Measurements from ENCODE around the gene TOMM6.
"Not testable (repeated sequence)": the region's sequence is repeated elsewhere in the genome, so short reads cannot be mapped to it uniquely, and the experiment has no call there.

Gene TOMM6

DNA sequence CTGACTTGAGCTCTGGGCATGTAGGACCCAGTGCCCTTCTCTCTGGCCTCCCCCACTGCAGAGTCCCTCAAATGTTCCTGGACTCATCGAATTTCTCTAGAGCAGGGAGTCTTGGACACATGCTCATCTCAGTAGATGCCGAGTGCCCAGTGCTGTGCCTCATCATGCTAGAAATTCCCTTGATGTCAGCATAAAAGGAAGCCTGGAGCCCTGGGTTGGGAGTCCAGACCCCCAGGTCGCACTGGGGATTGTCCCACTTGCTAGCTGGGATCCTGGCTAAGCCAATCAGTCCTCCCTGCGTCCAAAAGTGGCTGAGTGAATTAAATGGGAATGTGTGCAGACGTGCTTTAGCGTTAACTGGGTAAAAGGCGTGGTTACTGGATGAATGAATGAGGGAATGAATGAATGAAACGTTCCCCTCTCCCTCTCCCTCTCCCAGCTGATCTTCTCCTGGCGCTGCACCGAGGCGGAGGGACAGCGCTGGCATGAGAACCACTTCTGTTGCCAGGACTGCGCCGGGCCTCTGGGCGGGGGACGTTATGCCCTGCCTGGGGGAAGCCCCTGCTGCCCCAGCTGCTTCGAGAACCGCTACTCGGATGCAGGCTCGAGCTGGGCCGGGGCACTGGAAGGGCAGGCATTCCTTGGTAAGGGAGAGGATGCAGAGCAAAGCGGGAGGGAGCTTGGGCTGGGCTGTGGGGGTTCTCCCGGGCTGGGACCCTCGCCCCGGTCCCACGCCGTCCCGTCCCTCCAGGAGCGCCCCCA, 1.6 kb upstream of the TOMM6 start:
- peak; percentile 59 for DNase-seq (ENCODE audit: low spot score)

DNA sequence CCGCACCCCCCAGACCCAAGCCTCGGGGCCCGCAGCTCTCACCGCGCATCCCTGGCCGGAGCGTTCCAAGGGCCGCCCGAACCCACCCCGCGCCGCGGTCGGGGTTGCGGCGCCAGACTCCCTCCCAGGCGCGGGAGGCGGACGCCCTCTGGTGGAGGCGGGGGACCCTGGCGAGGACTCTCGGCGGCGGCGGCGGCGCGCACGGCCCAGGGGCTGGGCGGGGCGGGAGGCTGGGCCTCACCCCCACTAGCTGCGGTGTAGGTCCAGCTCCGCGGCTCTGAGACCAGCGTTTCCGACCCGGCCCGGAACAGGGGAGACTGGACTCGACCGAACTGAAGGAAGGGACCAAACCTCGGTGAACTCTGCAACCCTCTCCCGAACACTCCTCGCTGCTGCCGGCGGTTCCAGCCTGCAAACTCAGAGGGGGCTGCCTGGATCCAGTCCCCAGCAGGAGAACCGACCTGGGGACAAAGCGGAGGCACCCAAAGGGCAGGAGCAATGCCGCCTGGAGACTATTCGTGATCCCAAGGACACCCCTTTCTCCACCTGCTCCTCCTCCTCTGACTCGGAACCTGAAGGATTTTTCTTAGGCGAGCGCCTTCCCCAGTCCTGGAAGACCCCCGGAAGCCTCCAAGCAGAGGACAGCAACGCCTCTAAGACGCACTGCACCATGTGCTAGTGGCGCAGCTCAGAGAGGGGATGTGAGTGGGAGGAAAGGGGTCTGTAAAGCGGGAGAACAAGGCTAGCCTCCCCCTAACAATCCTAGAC, 859 bp upstream of the TOMM6 start:
- peak; percentile 94 for DNase-seq (ENCODE audit: low spot score)

DNA sequence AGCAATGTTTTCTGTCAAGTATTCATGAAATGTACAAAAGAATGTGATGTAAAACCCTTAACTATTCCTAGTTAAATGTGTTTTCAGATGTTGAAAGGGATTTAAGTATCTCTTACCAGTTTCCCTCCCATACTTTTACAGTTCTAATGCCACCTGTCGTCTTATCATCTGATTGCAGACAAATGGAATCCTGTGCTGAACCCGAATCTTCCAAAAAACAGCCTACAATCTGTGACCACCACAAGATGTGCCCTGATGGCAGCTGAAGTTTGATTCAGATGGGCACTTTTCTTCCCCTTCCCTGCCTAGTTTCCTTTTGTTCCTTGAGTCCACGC, 1.9 kb downstream of the TOMM6 start:
- DNase-seq (ENCODE audit: low spot score) = no peak

DNA sequence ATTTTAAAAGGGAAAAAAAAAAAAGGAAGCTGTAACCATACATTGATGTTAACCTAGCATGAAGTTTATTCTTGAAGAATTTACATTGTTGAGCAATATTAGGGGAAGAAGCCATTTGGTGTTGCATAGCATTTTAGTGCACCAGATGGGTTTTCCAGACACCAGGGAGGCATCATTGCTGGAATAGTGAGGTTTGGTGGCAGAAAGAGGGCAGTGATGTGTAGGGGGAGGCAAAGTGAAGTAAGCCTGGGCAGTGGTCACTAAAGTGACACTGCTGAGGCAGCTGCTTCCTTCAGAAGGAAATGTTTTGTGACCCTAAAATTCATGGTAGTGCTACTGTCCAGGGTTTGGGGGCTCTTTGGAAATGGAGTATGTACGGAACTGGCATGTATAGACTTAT, 2.6 kb downstream of the TOMM6 start:
- DNase-seq (ENCODE audit: low spot score) = no peak

- DNase-seq (ENCODE audit: low spot score) = no peak
These were observed 3.8 kb downstream of the TOMM6 start for GRCh38 chr6:41791305-41791704.

DNA sequence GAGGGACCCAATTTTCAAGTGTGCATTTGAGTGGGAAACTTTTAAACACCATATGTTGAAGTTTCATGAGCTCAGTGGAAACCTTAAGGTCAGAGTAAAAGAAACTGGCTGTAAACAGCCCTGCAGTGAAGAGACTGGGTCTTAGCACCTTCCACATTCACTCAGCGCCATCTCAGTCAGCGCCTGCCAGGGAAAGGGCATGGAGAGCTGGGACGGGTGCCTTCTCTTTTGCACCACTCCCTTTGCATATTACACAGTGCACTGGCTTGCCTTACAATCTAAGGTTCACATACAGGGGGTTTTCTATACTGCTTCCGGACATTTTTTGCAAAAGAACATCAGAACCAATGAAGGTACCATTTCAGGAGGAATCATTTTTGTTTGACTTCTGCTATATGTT, 4.5 kb downstream of the TOMM6 start:
- DNase-seq (ENCODE audit: low spot score) = no peak

GRCh38 chr6:41796474-41796873, 9.0 kb downstream of the TOMM6 start:
- no peak for DNase-seq (ENCODE audit: low spot score)

DNA sequence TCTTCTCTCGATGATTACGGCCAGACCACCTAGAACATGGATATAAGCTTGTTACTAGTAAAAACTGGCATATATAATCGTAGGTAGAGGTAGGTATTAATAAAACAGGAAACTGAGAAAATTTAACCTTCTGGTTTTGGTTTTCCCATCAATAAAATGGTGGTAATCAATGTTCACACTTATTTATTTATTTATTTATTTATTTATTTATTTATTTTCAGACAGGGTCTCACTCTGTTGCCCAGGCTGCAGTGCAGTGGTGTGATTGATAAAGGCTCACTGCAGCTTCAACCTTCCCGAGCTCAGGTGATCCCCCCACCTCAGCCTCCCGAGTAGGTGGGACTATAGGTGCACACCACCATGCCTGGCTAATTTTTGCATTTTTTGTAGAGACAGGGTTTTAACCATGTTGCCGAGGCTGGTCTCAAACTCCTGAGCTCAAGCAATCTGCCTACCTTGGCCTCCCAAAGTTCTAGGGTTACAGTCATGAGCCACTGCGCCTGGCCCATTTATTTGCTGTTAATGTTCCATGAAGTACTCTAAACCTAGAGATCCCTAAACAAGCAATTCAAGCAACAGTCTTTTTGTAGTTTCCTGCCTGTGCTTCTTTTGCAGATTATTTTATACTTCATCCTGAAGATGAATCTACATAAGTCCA, 11.5 kb downstream of the TOMM6 start:
- no peak for DNase-seq (ENCODE audit: low spot score)

DNA sequence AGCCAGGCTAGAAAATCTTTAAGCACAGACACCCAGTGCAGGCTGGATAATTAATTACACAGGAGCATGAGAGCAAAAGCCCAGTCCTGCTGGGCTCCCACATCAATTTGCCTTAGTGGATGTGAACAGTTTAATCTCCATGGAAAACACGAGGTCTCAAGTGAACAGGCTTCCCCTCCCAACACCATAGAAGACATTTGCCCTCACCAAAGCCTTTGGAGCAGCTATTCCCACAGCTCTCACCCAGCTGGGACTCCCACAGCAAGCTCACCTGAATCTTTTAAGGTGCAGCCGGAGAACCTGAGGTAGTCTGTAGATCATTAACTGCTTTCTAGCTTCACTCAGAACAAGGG, 12.0 kb downstream of the TOMM6 start:
- no peak for DNase-seq (ENCODE audit: low spot score)

- peak; percentile 36 for DNase-seq (ENCODE audit: low spot score)
These were observed 13.9 kb downstream of the TOMM6 start for GRCh38 chr6:41801380-41801779.

- no peak for DNase-seq (ENCODE audit: low spot score)
These were observed 18.6 kb downstream of the TOMM6 start for GRCh38 chr6:41805830-41806774.

- no peak for DNase-seq (ENCODE audit: low spot score)
These were observed 23.6 kb downstream of the TOMM6 start for GRCh38 chr6:41811095-41811494.

- not testable (repeated sequence) for DNase-seq (ENCODE audit: low spot score)
These were observed 24.5 kb downstream of the TOMM6 start for GRCh38 chr6:41811946-41812345.

GRCh38 chr6:41813469-41813868, 26.0 kb downstream of the TOMM6 start:
- no peak for DNase-seq (ENCODE audit: low spot score)

DNA sequence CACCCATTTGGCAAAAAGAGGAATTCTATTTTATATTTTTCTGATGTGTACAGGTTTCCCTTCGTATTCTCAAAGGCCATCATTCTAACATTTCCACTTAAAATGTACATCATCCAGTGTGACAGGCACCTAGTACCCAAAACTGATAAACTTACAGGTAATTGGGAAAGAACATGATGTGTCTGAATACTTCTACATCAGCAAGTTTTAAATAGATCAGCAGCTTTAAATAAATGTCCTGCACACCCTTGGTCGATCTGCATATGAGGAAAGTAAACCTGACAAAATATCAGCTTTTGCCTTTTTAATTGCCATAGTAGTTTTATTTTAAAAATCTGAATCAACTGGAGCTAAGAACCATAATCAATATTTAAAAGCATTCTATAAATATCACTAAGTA, 26.5 kb downstream of the TOMM6 start:
- no peak for DNase-seq (ENCODE audit: low spot score)

DNA sequence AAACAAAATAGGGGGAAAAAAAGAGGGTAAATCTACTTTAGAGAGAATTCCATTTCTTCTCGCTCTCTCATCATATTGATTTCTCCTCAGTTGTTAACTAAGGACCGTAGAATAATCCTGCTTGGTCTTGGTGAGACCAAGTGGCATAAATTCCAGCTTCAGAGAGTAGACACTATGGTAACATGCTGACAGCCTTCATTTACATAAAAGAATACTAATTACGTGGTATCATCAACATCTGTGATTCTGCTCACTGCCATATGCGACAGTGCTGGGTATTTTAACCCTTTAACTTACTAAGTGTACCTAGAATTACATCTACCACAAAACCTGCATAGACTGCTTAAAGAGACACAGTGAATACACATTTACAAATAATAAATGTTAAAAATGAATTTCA, 27.1 kb downstream of the TOMM6 start:
- no peak for DNase-seq (ENCODE audit: low spot score)

DNA sequence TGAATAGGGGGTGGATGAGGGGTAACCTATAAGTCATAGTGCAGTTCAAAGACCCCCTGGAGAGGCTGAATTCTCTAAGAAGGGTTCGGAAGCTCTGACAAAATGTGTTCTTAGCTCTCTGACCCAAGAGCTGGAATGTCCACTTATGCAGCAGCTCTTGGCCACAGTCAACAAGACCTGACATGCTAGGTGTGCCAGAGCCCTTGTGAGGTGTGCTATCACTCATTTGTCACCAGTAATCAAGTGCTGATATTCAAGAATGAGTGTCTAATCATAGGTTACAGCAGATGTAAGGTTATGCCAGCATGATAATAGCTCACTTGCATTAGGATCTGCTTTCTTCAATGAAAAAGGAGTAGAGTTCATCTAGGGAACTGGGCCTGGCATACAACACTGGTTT, 28.1 kb downstream of the TOMM6 start:
- no peak for DNase-seq (ENCODE audit: low spot score)

DNA sequence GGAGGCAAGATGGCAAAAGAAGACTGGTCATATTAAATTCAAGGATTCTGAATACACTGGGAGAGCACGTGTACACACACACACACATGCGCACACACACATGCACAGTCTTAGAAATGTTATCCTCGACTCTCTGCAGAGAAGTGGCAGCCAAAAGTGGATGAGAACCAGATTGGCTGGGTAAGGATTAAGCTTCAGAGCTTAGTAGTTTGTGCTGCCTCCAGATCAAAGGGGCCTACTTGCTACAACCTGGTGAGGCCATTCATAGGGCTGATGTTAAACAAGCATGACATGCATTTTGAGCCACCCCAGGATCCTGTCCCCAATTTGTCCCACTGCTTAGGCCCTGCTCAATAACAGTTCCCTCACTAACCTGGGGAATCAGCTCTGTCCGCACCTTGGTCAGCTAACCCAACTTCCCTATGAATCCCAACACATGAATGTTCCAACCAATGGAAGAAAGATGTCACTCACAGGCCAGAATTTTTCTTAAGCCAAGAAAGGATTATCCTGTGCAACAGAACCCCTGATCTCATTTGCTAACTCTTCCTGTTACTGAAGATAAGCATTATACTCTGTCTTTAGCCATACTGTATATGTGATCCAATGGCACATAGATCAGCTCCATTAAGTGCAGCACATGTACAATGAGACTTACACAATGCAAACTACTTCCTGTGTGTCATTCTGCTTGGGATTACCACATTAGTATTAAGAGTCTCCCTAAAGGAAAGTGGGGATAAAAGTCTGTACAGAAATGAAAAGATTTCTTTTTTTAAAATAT, 31.0 kb downstream of the TOMM6 start:
- no peak for DNase-seq (ENCODE audit: low spot score)

DNA sequence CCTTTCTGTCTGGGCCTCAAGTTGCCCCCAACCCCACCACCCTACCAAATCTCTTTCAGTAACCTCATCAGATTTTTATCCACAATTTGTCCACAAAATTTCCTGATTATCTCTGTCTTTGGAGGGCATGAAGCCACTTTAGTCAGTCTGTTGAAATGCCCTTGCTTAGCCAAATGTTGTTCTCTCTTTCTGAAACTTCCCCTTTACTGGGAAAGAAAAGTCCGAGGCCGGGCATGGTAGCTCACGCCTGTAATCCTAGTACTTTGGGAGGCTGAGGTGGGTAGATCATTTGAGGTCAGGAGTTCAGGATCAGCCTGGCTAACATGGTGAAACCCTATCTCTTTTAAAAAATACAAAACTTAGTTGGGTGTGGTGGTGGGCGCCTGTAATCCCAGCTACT, 33.8 kb downstream of the TOMM6 start:
- no peak for DNase-seq (ENCODE audit: low spot score)

- no peak for DNase-seq (ENCODE audit: low spot score)
These were observed 34.5 kb downstream of the TOMM6 start for GRCh38 chr6:41822021-41822420.

DNA sequence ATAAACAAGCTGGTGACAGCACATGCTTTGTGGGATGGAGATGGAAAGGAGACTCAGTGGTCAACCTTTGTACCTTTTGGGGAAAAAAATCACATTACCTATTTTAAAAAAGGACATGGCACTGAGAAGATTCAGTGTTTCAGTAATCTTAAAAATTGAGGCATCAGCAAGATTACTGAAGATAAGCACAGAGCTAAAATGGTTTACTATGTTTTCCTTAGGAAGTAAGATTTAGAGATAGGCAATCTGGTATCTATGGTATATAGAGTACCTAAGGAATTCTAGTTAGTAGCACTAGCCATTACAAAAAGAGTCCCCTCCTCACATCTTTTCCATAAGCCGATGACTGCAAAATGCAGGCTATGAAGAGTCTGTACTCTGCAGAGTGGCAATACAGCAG, 35.7 kb downstream of the TOMM6 start:
- DNase-seq (ENCODE audit: low spot score) = no peak
